ENCODE measurements around the gene KLHL21. TPM values are rescaled to one million over a fixed set of nuclear protein-coding genes. Genes with fewer than 3 reads are reported as not detected.

KLHL21 gene
- total RNA-seq, 4 donors from 2014 or later: 59.4 to 79.2 (median 72.5) TPM

DNA sequence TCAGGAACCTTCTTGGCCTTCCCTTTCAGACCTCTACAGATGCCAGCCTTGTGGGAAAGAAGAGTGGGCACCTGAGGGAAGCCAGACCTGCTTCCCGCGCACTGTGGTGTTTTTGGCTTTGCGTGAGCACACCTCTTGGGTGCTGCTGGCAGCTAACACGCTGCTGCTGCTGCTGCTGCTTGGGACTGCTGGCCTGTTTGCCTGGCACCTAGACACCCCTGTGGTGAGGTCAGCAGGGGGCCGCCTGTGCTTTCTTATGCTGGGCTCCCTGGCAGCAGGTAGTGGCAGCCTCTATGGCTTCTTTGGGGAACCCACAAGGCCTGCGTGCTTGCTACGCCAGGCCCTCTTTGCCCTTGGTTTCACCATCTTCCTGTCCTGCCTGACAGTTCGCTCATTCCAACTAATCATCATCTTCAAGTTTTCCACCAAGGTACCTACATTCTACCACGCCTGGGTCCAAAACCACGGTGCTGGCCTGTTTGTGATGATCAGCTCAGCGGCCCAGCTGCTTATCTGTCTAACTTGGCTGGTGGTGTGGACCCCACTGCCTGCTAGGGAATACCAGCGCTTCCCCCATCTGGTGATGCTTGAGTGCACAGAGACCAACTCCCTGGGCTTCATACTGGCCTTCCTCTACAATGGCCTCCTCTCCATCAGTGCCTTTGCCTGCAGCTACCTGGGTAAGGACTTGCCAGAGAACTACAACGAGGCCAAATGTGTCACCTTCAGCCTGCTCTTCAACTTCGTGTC, 23.9 kb downstream of the KLHL21 start:
- Histone ChIP-seq H3K4me1 (peaks cover 0 to 43% (median 26%) of the 10 kb centered on the region in 4 donors), H3K36me3 (peaks cover 0 to 9% (median 0%) of the 10 kb centered on the region in 3 donors), H3K27me3 (no peaks in the 10 kb centered on the region), H3K9me3 (no peaks in the 10 kb centered on the region), H3K4me3 (peak overlapping the region; percentile 75 to 99 (median 90)), H3K27ac (peak overlapping the region; percentile 94 to 99 (median 98))
- 89 to 92% methylated on average over 14 of the region's 14 CpGs for WGBS, 2 donors
- TF ChIP-seq, protein P1, sequence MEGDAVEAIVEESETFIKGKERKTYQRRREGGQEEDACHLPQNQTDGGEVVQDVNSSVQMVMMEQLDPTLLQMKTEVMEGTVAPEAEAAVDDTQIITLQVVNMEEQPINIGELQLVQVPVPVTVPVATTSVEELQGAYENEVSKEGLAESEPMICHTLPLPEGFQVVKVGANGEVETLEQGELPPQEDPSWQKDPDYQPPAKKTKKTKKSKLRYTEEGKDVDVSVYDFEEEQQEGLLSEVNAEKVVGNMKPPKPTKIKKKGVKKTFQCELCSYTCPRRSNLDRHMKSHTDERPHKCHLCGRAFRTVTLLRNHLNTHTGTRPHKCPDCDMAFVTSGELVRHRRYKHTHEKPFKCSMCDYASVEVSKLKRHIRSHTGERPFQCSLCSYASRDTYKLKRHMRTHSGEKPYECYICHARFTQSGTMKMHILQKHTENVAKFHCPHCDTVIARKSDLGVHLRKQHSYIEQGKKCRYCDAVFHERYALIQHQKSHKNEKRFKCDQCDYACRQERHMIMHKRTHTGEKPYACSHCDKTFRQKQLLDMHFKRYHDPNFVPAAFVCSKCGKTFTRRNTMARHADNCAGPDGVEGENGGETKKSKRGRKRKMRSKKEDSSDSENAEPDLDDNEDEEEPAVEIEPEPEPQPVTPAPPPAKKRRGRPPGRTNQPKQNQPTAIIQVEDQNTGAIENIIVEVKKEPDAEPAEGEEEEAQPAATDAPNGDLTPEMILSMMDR (IDR thresholded peaks at IDR 0.05): no peak
- TF ChIP-seq EP300 (IDR thresholded peaks at IDR 0.05): no peak
- no peak for TF ChIP-seq POLR2A (IDR thresholded peaks at IDR 0.05)
- no peak for DNase-seq (ENCODE audit: low spot score in 2 of 2)

DNA sequence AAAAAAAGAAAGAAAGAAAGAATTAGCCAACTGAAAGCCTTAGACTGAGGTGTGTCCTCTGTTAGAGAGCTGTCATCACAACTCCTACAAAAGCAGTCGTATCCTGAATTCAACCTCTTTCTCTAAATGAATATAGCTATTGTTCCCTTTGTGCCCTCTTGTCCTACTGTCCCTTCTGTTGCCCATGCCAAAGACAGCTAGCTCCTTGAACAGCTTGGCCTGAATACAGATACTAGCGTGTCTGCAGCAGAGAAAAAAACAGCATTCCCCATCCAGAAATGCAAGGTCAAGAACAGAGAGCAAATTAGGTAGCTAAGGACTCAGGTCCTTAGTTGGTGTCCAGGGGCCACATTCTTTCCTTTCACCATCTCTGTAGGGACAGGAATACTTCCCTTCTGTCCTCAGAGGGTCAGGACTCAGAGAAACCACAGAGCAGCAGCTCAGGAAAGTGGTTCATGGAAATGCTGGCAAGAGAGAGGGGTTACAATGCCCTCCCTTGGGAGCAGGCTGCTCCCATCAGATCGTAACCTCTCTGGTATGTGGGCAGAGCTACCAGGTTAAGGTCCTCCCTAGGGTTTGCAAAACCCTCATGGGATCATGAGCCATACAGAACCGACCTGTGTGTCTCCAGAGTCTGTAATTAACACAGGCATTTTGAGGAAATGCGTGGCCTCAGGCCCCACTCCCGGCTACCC, 24.7 kb downstream of the KLHL21 start:
- Histone ChIP-seq H3K36me3 (peaks cover 0 to 6% (median 0%) of the 10 kb centered on the region in 3 donors), H3K4me3 (no peak overlapping the region), H3K4me1 (peaks cover 0 to 43% (median 26%) of the 10 kb centered on the region in 4 donors), H3K27me3 (no peaks in the 10 kb centered on the region), H3K27ac (peak overlapping the region in 3 of 4 donors; percentile 38 to 99 (median 97)), H3K9me3 (no peaks in the 10 kb centered on the region)
- WGBS, 2 donors: 42 to 50% methylated on average over 6 of the region's 6 CpGs
- TF ChIP-seq, protein P1 (IDR thresholded peaks at IDR 0.05): no peak
- DNase-seq (ENCODE audit: low spot score in 2 of 2): no peak

DNA sequence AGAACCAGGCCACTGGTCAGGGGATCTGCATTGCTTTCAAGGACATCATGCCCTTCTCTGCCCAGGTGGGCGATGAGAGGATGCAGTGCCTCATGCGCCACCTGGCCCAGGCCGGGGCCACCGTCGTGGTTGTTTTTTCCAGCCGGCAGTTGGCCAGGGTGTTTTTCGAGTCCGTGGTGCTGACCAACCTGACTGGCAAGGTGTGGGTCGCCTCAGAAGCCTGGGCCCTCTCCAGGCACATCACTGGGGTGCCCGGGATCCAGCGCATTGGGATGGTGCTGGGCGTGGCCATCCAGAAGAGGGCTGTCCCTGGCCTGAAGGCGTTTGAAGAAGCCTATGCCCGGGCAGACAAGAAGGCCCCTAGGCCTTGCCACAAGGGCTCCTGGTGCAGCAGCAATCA, 27.9 kb downstream of the KLHL21 start:
- WGBS, 2 donors: 83 to 100% methylated on average over 2 to 13 of the region's 14 CpGs
- Histone ChIP-seq H3K27ac (no peak overlapping the region), H3K4me1 (peaks cover 0 to 18% (median 12%) of the 10 kb centered on the region in 4 donors), H3K4me3 (no peak overlapping the region), H3K27me3 (no peaks in the 10 kb centered on the region), H3K36me3 (no peaks in the 10 kb centered on the region), H3K9me3 (peaks cover 0 to 11% (median 0%) of the 10 kb centered on the region in 4 donors)
- no peak for DNase-seq (ENCODE audit: low spot score in 2 of 2)
- TF ChIP-seq EP300 (IDR thresholded peaks at IDR 0.05): no peak
- TF ChIP-seq, protein P1 (IDR thresholded peaks at IDR 0.05): no peak
- no peak for TF ChIP-seq POLR2A (IDR thresholded peaks at IDR 0.05)

DNA sequence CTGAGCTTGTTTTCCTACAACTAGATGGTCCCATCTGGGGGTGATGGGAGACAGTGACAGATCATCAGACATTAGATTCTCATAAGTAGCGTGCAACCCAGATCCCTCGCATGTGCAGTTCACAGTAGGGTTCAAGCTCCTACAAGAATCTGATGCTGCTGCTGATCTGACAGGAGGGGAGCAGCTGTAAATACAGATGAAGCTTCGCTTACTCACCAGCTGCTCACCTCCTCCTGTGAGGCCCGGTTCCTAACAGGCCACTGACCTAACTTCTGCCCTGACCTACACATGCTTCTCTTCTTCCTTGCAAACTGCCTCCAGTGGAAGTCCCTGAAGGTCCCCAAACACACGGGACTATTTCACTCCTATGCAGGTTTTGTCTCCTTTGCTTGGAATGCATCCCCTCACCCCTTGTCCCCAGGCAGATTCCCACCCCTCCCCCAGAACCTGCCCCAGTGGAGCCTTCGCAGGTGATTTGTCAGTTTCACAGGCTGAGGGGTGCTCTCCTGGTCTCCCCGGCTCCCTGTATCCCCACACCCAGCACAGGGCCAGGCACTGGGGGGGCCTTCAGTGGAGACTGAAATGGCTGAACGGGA, 28.5 kb downstream of the KLHL21 start:
- 71 to 77% methylated on average over 8 of the region's 8 CpGs for WGBS, 2 donors
- no peak overlapping the region for H3K4me3 ChIP-seq
- H3K27ac ChIP-seq: no peak overlapping the region
- TF ChIP-seq EP300 (IDR thresholded peaks at IDR 0.05): no peak
- no peak for TF ChIP-seq POLR2A (IDR thresholded peaks at IDR 0.05)
- TF ChIP-seq, protein P1 (IDR thresholded peaks at IDR 0.05): no peak
- H3K27me3 ChIP-seq: no peaks in the 10 kb centered on the region
- no peaks in the 10 kb centered on the region for H3K36me3 ChIP-seq
- peaks cover 0 to 15% (median 8%) of the 10 kb centered on the region in 4 donors for H3K4me1 ChIP-seq
- peaks cover 0 to 11% (median 0%) of the 10 kb centered on the region in 4 donors for H3K9me3 ChIP-seq
- no peak for DNase-seq (ENCODE audit: low spot score in 2 of 2)
